ENCODE results near the gene PRKAR1B.

The PRKAR1B gene

DNA sequence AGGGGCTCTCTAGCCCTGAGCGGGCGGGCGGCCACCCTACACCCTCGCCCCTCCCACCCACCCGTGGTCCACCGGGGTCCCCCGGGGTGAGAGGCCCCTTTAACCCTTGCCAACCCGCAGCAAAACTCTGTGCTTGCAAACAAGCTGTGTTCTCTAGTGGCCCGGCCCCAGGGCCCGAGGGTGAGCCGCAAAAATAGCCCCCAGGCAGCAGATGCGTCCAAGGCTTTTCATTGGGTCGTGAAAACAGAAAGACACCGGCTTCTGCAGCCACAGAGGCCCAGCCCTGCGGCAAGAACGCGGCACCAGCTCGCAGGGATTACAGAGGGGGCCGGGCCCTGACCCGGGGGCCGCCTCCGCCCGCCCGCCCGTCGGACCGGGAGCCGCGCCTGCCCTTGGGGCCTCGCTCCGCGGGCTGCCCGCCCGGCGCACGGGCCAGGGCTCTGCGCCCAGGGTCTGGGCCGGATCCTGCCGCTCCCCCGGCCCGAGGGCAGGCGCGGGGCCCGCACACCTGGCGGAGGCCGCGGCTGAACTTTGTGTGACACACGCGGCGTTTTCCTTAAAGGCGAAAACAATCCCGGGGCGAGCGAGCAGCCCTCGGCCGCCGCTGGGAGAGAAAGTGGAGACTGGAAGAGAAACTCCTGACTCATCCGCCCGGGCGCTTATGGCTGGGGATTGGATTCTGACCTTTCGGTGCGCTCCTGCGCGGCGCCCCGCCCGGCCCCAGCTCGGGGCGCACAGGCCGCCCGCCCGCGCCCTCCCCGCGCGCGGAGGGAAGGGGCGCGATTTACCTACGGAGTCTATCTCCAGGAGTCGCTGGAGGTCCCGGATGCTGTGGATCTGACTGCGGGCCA is 210.2 kb downstream of the PRKAR1B start:
- no peak for DNase-seq

DNA sequence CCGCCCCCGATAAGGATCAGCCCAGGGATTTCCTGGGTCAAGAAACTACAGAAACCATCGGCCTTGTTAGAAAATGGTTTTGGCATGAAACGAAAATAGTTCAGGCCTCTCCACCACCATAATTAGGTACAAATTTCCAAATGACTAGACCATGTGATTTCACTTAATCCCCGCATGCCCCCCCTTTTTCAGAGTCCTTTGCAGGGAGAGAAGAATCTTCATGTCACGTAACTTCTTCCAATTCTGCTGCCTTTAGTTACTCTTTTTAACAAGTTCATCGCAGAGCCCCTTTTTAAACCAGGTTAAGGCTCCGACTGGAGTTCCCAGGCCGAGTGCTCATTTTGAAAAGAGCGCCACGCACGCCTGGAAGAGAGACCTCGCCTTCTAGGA is 210.9 kb downstream of the PRKAR1B start:
- DNase-seq = no peak

DNA sequence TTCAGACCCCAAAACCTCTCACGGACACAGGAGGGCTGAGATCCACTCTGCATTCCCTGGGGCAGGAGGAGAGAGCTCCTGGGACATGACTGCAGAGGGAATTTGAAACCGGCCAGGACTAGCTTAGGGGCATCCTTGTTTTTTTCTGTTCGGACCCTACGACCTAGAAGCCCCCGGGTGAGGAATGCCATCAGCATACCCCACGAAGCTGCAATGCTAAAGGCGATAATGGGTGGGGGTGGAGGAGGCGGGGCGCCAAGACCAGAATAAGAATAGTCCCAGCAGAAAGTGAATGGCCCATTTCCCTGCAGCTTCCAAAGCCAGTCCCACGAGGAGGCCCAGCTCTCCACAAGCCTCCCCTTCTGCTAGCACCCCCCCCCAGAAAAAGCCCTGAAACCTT is 211.5 kb downstream of the PRKAR1B start:
- no peak for DNase-seq

GRCh38 chr7:514651-515598 is 212.2 kb downstream of the PRKAR1B start:
- DNase-seq = peak; percentile 37

DNA sequence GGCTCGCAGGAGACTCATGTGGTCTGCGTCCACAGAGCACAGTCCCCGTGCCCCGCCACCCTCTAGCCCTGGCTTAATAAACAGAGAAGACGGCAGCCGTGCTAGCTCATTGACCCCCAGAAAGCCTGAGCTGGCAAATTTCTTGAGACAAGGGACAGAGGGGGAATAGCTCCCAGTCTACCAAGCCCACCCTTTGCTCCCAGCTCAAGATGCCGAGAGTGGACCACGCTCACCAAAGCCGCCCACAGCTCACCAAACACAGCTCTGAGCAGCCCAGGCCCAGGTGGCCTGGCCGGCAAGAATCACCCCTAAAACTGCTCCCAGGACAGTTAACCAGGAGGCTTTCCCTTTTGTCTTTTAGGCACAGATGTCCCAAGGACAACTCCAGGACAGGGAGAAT is 212.8 kb downstream of the PRKAR1B start:
- no peak for DNase-seq

DNA sequence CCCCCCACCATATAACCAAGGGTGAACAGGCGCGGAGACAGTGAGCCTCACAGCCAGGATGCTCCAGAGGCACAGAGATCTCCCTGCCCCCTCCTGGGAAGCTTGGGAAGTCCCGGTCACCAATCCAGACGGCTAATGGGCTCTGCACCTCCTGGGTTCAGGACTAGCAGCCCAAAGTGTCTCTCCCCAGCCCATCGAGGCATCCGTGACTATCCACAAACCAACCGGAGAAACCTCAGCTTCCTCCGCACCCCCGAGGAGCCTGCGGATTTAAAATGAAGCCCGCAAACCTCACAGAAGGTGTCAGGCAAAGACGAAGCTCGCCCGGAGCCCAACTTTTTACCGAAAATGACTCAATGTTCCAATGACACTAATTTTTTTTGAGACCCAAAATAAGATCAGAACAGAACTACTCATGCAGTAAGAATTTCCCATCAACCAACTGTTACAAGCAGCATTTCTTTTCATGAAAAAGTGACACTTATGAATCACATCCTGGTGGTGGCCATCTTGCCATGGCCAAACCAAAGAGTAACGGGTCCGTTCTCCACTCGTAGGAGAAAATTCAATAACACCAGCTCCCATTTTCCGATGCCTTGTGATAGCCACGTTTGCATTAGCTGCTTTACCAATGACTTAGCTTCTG is 213.4 kb downstream of the PRKAR1B start:
- no peak for DNase-seq

DNA sequence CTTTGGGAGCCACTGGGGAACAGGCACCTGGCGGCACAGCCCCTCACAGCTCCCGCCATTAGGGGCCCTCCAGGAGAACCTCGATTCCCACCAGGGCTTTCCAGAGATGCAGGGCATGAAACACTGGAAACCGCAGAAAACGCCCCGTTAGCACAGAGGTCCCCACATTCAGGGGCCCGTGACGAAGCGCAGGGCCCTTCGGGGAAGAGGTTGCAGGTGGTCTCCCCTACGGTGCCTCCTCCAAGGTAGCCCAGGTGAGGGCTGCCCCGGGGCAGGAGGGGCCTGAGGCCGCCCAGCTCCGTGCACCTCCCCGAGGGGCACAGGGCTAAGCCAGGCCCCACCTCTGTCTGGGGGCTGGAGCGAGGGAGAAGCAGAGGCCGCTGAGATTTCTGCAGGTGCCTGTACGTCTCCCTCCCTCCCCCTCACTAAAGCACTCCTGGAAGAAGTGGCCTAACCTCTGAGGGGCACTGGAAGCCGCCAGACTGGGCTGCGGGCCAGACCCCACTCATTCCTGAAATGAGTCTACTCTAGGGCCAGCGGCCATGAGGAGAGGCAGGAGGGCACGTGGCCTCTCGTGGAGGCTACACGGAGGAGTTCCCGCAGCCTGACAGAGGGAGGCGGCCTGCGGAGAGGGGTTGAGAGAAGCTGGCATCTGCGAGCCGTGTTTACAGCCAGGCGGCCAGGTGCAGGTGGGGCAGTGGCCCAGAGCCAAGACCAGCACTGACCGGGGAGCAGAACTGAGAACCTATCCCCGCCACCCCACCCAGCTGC is 214.4 kb downstream of the PRKAR1B start:
- DNase-seq = no peak

GRCh38 chr7:512146-512510 is 215.0 kb downstream of the PRKAR1B start:
- no peak for DNase-seq

GRCh38 chr7:511476-512145 is 215.5 kb downstream of the PRKAR1B start:
- DNase-seq = no peak

DNA sequence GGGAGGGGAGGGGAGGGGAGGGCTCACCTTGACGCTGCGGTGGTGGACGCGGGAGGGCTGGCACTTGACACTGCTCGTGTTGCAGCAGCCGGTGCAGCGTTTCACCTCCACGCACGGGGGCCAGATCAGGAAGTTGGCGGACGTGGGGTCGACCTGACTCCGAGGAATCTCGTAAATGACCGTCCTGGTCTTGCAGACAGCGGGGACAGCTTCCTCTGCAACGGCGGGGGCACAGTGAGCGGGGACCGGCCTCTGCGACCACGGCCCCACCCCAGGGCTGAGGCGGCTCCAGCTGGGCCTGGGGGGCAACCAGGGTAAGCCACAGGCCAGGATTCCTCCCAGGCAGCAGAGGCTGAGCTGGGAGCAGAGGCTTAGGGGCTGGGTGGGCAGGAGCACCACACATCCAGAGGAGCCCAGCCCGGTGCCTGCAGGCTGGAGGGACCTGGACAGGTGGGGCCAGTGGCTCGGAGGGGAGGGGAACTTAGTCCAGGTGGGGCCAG is 216.2 kb downstream of the PRKAR1B start:
- DNase-seq = no peak

DNA sequence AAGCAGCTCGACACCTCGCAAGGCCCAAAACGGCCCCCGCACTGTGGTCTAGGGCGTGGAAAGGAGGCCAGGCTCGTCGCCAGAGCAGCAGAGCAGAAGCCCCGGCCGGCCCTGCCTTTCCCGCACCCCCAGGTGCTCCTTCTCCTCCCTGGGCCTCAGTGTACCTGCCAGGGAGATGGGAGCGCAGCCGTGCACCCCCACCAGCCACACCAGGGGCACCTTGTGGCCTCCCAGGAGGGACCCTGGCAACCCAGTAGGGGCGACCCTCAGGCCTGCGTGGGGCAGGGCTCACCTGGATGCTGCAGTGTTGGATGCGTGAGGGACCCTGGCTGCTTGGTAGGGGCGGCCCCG is 217.0 kb downstream of the PRKAR1B start:
- DNase-seq = no peak

DNA sequence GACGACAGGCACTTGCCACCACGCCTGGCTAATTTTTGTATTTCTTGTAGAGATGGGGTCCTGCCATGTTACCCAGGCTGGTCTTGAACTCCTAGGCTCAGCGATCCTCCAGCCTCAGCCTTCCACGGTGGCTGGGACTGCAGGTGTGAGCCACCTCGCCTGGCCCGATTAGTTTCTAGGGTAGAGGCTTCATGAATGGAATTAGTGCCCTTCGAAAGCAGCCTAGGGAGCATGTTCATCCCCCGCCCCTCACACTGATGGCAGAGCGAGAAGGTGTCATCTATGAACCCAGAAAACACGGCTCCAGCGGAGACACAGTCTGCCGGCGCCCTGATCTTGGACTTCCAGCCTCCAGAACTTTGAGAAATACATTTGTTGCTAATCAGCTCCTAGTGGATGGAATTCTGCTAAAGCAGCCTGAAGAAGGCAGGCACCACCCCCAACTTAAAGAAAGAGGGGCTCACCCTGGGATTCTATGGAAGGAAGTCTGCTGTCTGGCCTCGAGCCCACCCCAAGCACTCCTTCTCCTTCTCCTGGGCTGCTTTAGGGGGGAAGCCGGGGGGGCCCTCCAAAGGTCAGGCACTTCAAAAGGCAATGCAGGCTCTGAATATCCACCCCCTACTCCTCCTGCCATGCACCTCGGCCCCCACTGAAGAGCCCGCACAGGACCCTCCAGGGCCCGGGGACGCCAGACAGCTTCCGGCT is 217.5 kb downstream of the PRKAR1B start:
- no peak for DNase-seq

- no peak for DNase-seq
Measured at GRCh38 chr7:508461-509170, 218.5 kb downstream of the PRKAR1B start.

DNA sequence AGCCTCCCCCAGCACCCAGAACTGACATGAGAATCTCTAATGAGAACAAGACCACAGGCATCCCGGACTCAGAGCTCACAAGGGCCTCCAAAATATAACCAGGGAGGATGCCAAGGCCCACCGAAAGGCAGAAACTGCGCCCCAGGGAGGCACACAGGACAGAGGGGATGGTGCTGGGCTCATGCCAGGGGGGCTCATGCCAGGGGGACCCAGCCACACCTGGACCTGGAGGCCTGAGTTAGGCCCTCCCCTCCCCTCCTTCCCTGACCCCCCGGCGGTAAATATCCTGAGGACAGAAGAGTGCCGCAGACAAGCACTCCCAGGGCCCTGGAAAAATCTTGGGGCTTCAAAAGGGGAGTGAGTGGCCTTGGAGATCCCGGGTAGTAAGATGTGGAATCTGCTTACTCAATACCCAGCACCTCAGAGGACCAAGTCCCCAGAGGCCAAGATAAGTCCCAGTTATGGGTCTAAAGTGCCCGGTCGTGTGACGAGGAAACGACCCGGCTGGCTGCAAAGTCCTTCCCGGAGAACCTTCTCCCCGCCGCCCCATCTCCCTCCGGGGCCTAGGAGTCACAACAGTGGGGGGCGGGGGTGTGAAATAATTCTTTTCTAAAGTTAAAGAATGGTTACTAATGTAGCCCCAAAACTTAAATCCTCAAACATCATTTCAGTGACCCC is 219.3 kb downstream of the PRKAR1B start:
- DNase-seq = no peak

- DNase-seq = peak; percentile 3
Measured at GRCh38 chr7:506921-507622, 220.0 kb downstream of the PRKAR1B start.

DNA sequence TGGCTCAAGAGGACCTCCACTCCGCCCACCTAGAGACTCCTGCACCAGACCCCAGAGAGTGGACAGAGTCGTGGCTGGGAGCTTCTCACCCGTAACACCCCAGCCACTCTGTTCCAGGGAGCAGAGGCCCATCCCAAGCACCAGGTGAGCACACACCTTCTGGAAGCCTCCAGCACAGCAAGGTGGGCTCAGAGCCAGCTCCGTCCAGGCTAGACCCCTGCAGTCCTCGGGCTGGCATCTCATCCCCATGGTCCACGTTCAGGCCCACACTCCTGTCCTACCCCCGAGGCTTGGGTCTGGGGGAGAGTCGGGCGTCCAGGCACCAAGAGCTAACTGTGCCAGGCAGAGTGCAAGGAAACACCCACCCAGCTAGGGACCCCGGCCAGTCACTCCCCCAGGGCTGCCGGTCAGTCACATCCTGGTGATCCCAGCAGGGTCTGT is 220.7 kb downstream of the PRKAR1B start:
- DNase-seq = no peak

DNA sequence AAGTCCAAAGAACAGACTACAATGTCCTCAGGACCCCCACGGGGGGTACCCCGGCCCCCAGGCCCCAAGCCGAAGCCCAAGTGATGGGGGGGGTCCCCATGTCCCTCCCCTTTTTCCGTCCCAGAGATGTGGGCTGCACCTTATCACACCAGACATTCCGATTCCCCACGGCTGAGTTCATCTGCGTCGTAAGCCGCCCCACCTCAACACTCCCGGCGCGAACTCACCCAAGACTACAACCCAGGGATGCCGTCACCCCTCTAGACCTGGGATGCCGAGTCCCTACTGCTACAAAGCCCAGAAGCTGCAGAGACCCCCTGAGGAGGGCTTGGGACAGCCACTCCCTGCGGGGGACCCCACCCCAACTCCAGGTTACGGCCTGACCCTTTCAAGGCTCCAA is 221.9 kb downstream of the PRKAR1B start:
- DNase-seq = peak; percentile 5

GRCh38 chr7:504221-505111 is 222.6 kb downstream of the PRKAR1B start:
- peak; percentile 7 for DNase-seq
